Mucosa of rectum (tissue), 2 donors: ENCODE results near the gene KASH5.

Source experiments
- H3K27ac ChIP-seq, 2 donors: one replicate each; pipeline ENCODE4 v1.7.0; 2013; ENCODE audit warnings: inconsistent platforms in 2 of 2, low read depth in 2 of 2, low read length in 2 of 2
- H3K27me3 ChIP-seq, 2 donors: one replicate each; pipeline ENCODE4 v1.7.0; 2013; ENCODE audit warnings: low read length in 2 of 2; ENCODE audit not compliant: control insufficient read depth in 2 of 2, insufficient read depth in 2 of 2
- H3K36me3 ChIP-seq, 2 donors: one replicate each; pipeline ENCODE4 v1.7.0; 2013; ENCODE audit warnings: low read length in 2 of 2; ENCODE audit not compliant: control insufficient read depth in 2 of 2, insufficient read depth in 2 of 2
- H3K4me1 ChIP-seq, 2 donors: one replicate each; pipeline ENCODE4 v1.7.0; 2013; ENCODE audit warnings: low read length in 2 of 2, mild to moderate bottlenecking in 1 of 2; ENCODE audit not compliant: control insufficient read depth in 2 of 2, insufficient read depth in 2 of 2
- H3K4me3 ChIP-seq, 2 donors: one replicate each; pipeline ENCODE4 v1.7.0; 2013; ENCODE audit warnings: low read length in 2 of 2
- H3K9ac ChIP-seq, 2 donors: one replicate each; pipeline ENCODE4 v1.7.0; 2013; ENCODE audit warnings: low read length in 2 of 2, low read depth in 1 of 2, mild to moderate bottlenecking in 1 of 2
- H3K9me3 ChIP-seq, 2 donors: one replicate each; pipeline ENCODE4 v1.7.0; 2013; ENCODE audit warnings: low read length in 2 of 2; ENCODE audit not compliant: control insufficient read depth in 2 of 2
- donor health status: healthy.
- donor health status: Normal muscosa, but diverticular disease.

The KASH5 gene

GRCh38 chr19:49378512-49378911 lies 9.5 kb upstream of the KASH5 start:
- Histone ChIP-seq H3K9me3 (peaks cover 5 to 6% of the 10 kb centered on the region in 2 donors), H3K4me3 (no peak overlapping the region), H3K4me1 (no peaks in the 10 kb centered on the region), H3K9ac (no peak overlapping the region), H3K27ac (no peak overlapping the region), H3K36me3 (no peaks in the 10 kb centered on the region), H3K27me3 (peaks cover 0 to 2% of the 10 kb centered on the region in 2 donors)

- Histone ChIP-seq H3K27me3 (peaks cover 0 to 2% of the 10 kb centered on the region in 2 donors), H3K4me3 (no peak overlapping the region), H3K4me1 (no peaks in the 10 kb centered on the region), H3K9ac (no peak overlapping the region), H3K27ac (no peak overlapping the region), H3K36me3 (no peaks in the 10 kb centered on the region), H3K9me3 (peaks cover 5 to 6% of the 10 kb centered on the region in 2 donors)
Measured at GRCh38 chr19:49380391-49380790, 7.7 kb upstream of the KASH5 start.

GRCh38 chr19:49382639-49383038 lies 5.4 kb upstream of the KASH5 start:
- no peak overlapping the region for H3K4me3 ChIP-seq
- H3K9ac ChIP-seq, result no peak overlapping the region
- H3K36me3 ChIP-seq, result no peaks in the 10 kb centered on the region
- no peaks in the 10 kb centered on the region for H3K27me3 ChIP-seq
- peaks cover 5 to 6% of the 10 kb centered on the region in 2 donors for H3K9me3 ChIP-seq
- no peaks in the 10 kb centered on the region for H3K4me1 ChIP-seq
- H3K27ac ChIP-seq, result no peak overlapping the region

- Histone ChIP-seq H3K27me3 (no peaks in the 10 kb centered on the region), H3K9me3 (peaks cover 5 to 6% of the 10 kb centered on the region in 2 donors), H3K27ac (no peak overlapping the region), H3K4me3 (no peak overlapping the region), H3K9ac (no peak overlapping the region), H3K4me1 (no peaks in the 10 kb centered on the region), H3K36me3 (no peaks in the 10 kb centered on the region)
Measured at GRCh38 chr19:49383599-49383998, 4.5 kb upstream of the KASH5 start.

- Histone ChIP-seq H3K36me3 (no peaks in the 10 kb centered on the region), H3K9me3 (no peaks in the 10 kb centered on the region), H3K4me3 (no peak overlapping the region), H3K9ac (no peak overlapping the region), H3K27ac (no peak overlapping the region), H3K27me3 (peaks cover 2 to 4% of the 10 kb centered on the region in 2 donors), H3K4me1 (no peaks in the 10 kb centered on the region)
Measured at GRCh38 chr19:49389406-49389805, 1.4 kb downstream of the KASH5 start.

GRCh38 chr19:49390131-49390928 lies 2.3 kb downstream of the KASH5 start:
- H3K27me3 ChIP-seq, result peaks cover 2 to 4% of the 10 kb centered on the region in 2 donors
- no peak overlapping the region for H3K27ac ChIP-seq
- H3K36me3 ChIP-seq, result no peaks in the 10 kb centered on the region
- no peak overlapping the region for H3K4me3 ChIP-seq
- H3K9ac ChIP-seq, result no peak overlapping the region
- no peaks in the 10 kb centered on the region for H3K4me1 ChIP-seq
- H3K9me3 ChIP-seq, result no peaks in the 10 kb centered on the region

GRCh38 chr19:49390929-49391359 lies 2.9 kb downstream of the KASH5 start:
- no peaks in the 10 kb centered on the region for H3K9me3 ChIP-seq
- H3K9ac ChIP-seq, result no peak overlapping the region
- H3K4me3 ChIP-seq, result no peak overlapping the region
- peaks cover 2 to 4% of the 10 kb centered on the region in 2 donors for H3K27me3 ChIP-seq
- H3K27ac ChIP-seq, result no peak overlapping the region
- H3K4me1 ChIP-seq, result no peaks in the 10 kb centered on the region
- H3K36me3 ChIP-seq, result no peaks in the 10 kb centered on the region

GRCh38 chr19:49391581-49392399 lies 3.7 kb downstream of the KASH5 start:
- Histone ChIP-seq H3K27ac (no peak overlapping the region), H3K9ac (no peak overlapping the region), H3K9me3 (no peaks in the 10 kb centered on the region), H3K36me3 (no peaks in the 10 kb centered on the region), H3K4me3 (no peak overlapping the region), H3K27me3 (peaks cover 2 to 4% of the 10 kb centered on the region in 2 donors), H3K4me1 (no peaks in the 10 kb centered on the region)

- H3K4me1 ChIP-seq, result no peaks in the 10 kb centered on the region
- no peaks in the 10 kb centered on the region for H3K9me3 ChIP-seq
- peaks cover 2 to 4% of the 10 kb centered on the region in 2 donors for H3K27me3 ChIP-seq
- H3K27ac ChIP-seq, result no peak overlapping the region
- H3K4me3 ChIP-seq, result no peak overlapping the region
- H3K9ac ChIP-seq, result no peak overlapping the region
- H3K36me3 ChIP-seq, result no peaks in the 10 kb centered on the region
Measured at GRCh38 chr19:49393881-49394280, 5.8 kb downstream of the KASH5 start.
